IPS-18c (cell line): ENCODE measurements around the gene SNX20.

Source experiments
- H3K4me3 ChIP-seq: 2 replicates; pipeline ENCODE4 v1.7.0; 2013; ENCODE audit warnings: low read depth, mild to moderate bottlenecking, low read length, moderate library complexity; ENCODE audit not compliant: insufficient read depth
- H3K9me3 ChIP-seq: one replicate; pipeline ENCODE4 v1.6.1; 2013; ENCODE audit warnings: mild to moderate bottlenecking, low read length, moderate library complexity; ENCODE audit not compliant: control insufficient read depth, insufficient read depth

SNX20 gene

GRCh38 chr16:50709061-50709684, 28.1 kb upstream of the SNX20 start:
- no peak overlapping the region for H3K4me3 ChIP-seq
- peaks cover 6% of the 10 kb centered on the region for H3K9me3 ChIP-seq

GRCh38 chr16:50708373-50709060, 27.4 kb upstream of the SNX20 start:
- Histone ChIP-seq H3K4me3 (no peak overlapping the region), H3K9me3 (peaks cover 13% of the 10 kb centered on the region)

GRCh38 chr16:50706250-50706649, 25.1 kb upstream of the SNX20 start:
- no peak overlapping the region for H3K4me3 ChIP-seq
- peaks cover 13% of the 10 kb centered on the region for H3K9me3 ChIP-seq

- peaks cover 13% of the 10 kb centered on the region for H3K9me3 ChIP-seq
- no peak overlapping the region for H3K4me3 ChIP-seq
These were observed 24.5 kb upstream of the SNX20 start for GRCh38 chr16:50705436-50706110.

GRCh38 chr16:50704245-50704644, 23.1 kb upstream of the SNX20 start:
- H3K9me3 ChIP-seq: peaks cover 13% of the 10 kb centered on the region
- no peak overlapping the region for H3K4me3 ChIP-seq

- Histone ChIP-seq H3K9me3 (peaks cover 13% of the 10 kb centered on the region), H3K4me3 (no peak overlapping the region)
These were observed 21.6 kb upstream of the SNX20 start for GRCh38 chr16:50702725-50703124.

- Histone ChIP-seq H3K9me3 (peaks cover 7% of the 10 kb centered on the region), H3K4me3 (no peak overlapping the region)
These were observed 18.4 kb upstream of the SNX20 start for GRCh38 chr16:50699326-50700159.

- no peak overlapping the region for H3K4me3 ChIP-seq
- no peaks in the 10 kb centered on the region for H3K9me3 ChIP-seq
These were observed 17.0 kb upstream of the SNX20 start for GRCh38 chr16:50697881-50698767.

- H3K4me3 ChIP-seq: no peak overlapping the region
- H3K9me3 ChIP-seq: no peaks in the 10 kb centered on the region
These were observed 16.3 kb upstream of the SNX20 start for GRCh38 chr16:50697421-50697715.

- no peak overlapping the region for H3K4me3 ChIP-seq
These were observed 15.7 kb upstream of the SNX20 start for GRCh38 chr16:50696575-50697420.

GRCh38 chr16:50696126-50696525, 15.0 kb upstream of the SNX20 start:
- Histone ChIP-seq H3K9me3 (no peaks in the 10 kb centered on the region), H3K4me3 (no peak overlapping the region)

More at GRCh38 chr16:50696575-50697420, 15.7 kb upstream of the SNX20 start:
- no peaks in the 10 kb centered on the region for H3K9me3 ChIP-seq

GRCh38 chr16:50695017-50696000, 14.2 kb upstream of the SNX20 start:
- no peak overlapping the region for H3K4me3 ChIP-seq
- no peaks in the 10 kb centered on the region for H3K9me3 ChIP-seq

GRCh38 chr16:50694206-50694605, 13.1 kb upstream of the SNX20 start:
- Histone ChIP-seq H3K9me3 (no peaks in the 10 kb centered on the region), H3K4me3 (no peak overlapping the region)

- Histone ChIP-seq H3K9me3 (no peaks in the 10 kb centered on the region), H3K4me3 (peak within 1 kb of the TSS; percentile 34)
These were observed 12.1 kb upstream of the SNX20 start, which contains the start of gene NOD2 for GRCh38 chr16:50692999-50693781. Gene NOD2, plus strand, starts transcription at chr16:50693606. Its CDS starts 5,890 bp downstream, at chr16:50699496.
